Suppressor macrophage (primary cell): ENCODE results near the gene FAM181B.

Experiments used
- DNase-seq, 4 experiments: peaks; one replicate each; pipeline ENCODE4 v3.0.0-alpha.2; 2020 to 2022
- total RNA-seq, 17 experiments: gene quantifications; one replicate each; lab custom pipeline; 2026; ENCODE audit warnings: mixed read lengths in 6 of 17, inconsistent platforms in 3 of 17; lab: John Stamatoyannopoulos, UW

FAM181B gene, protein sequence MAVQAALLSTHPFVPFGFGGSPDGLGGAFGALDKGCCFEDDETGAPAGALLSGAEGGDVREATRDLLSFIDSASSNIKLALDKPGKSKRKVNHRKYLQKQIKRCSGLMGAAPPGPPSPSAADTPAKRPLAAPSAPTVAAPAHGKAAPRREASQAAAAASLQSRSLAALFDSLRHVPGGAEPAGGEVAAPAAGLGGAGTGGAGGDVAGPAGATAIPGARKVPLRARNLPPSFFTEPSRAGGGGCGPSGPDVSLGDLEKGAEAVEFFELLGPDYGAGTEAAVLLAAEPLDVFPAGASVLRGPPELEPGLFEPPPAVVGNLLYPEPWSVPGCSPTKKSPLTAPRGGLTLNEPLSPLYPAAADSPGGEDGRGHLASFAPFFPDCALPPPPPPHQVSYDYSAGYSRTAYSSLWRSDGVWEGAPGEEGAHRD
- total RNA-seq, result 0 to 2.5 (median 0) reads per million in 17 experiments

DNA sequence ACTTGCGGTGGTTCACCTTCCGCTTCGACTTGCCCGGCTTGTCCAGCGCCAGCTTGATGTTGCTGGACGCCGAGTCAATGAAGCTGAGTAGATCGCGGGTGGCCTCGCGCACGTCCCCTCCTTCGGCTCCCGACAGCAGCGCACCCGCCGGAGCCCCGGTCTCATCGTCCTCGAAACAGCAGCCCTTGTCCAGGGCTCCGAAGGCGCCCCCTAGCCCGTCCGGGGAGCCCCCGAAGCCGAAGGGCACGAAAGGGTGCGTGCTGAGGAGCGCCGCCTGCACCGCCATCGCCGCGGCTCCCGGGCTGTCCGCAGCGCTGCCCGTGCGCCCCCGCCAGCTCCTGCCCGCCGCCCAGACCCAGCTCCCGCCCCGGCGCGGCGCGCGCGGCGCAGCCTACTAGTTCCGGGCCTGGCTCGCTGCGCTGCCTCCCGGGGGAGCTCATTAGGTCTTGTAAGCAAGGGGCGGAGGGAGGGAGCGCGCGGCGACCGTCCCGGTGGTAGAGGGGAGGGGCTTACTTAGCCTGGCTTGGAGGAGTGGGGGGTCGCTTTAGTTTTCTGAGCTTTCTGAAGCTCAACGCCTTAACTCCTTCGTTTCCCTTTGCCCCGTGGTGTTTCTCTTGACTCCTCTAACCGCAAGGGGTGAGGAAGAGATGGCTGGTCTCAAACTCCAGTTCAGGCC is at the start of gene FAM181B:
Gene FAM181B (minus strand): TSS at position 421 of the 676 bp plus-strand sequence. CDS start 135 bp downstream, at position 286.
- DNase-seq, result peak in 3 of 4 experiments; percentile 9 to 65 (median 35)

DNA sequence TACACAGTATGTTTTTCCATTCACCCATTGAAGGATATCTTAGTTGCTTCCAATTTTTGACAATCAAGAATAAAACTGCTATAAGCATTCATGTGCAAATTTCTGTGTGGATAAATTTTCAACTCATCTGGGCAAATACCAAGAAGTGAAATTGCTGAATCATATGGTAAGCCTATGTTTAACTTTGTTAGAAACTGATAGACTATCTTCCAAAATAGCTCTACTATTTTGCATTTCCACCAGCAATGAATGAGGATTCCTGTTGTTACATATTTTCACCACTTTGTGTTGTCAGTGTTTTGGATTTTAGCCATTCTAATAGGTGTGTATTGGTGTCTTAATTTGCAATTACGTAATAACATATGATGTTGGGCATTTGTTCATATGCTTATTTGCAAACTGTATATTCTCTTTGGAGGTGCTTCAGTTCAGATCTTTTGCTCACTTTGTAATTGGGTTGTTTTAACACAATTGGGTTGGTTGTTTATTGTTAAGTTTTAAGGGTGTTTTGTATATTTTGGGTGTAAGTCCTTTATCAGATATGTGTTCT is 49.2 kb upstream of the FAM181B start:
- no peak for DNase-seq

DNA sequence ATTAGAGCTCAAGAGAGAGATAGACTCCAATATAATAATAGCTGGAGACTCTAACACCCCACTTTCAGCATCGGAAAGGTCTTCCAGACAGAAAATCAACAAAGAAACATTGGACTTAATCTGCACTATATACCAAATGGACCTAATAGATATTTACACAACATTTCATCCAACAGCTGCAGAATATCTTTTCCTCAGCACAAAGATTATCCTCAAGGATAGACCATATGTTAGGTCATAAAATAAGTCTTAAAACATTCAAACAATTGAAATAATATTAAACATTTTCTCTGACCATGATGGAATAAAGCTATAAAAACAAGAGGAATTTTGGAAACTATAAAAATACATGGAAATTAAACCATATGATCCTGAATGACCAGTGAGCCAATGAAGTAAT is 45.1 kb upstream of the FAM181B start:
- DNase-seq, result no peak

DNA sequence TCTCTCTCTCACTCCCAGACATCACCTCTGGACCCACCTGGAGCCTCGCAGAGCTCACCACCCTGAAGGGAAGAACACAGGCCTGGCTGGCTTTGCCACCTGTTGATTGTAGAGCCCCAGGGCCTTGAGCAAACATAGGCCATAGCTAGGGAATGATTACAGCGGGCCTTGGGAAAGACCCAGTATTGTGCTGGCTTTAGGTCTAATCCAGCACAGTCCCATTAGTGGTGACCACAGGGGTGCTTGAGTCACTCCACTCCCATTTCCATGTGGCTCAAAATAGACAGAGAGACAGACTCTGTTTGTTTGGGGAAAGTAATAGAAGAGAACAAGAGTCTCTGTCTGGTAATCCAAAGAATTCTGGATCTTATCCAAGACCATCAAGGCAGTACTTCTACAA is 42.7 kb upstream of the FAM181B start:
- DNase-seq, result no peak

DNA sequence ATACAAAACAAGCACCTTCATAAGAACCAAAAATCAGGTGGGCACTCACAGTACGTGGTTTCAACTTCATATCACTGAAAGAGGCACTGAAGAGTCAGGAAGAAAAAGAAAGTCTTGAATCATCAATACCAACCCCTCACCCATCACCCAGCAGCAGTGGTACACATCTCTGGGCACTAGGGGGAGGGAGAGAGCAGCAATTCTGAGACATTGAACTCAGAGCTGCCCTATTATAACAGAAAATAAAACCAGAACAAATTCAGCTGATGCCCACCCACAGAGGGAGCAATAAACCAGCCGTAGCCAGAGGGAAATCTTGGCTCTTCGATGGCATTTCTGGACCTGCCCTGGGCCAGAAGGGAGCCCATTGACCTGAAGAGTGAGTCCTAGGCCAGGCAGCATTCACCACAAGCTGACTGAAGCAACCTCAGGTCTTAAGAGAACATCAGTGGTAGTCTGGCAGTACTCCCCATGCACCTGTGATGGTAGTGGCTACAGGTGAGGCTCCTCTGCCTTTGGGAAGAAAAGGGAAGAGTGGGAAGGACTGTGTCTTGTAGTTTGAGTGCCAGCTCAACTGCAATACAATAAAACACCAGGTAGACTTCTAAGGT is 42.2 kb upstream of the FAM181B start:
- DNase-seq, result peak; percentile 53 to 69 (median 65)

DNA sequence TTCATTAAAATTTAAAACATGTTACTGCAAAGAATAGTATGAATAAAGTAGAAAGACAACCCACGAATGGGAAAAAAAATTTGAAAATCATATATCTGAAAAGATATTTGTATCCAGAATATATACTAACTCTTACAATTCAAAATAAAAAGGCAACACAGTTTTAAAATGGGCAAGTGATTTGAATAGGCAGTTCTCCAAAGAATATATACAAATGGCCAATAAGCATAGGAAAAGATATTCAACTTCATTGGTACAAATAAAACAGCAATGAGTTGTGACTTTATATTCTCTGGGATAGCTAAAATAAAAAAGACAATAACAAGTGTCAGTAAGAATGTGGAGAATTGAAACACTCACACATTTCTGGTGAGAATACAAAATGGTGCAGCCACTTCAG is 41.6 kb upstream of the FAM181B start:
- DNase-seq, result no peak

DNA sequence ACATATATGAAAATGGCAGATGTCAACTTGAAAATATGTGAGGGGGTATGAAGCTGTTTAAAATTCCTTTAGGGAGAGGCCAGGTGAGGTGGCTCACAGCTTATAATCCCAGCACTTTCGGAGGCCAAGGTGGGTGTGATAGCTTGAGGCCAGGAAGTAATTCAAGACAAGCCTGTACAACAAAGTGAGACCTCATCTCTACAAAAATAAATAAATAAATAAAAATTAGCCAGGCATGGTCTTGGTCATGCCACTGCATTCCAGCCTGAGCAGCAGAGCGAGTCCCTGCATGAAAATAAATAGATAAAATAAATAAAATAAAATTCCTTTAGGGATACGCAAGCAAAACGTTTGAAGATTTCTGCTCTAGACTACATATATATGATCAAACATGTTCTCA is 38.1 kb upstream of the FAM181B start:
- DNase-seq, result no peak

DNA sequence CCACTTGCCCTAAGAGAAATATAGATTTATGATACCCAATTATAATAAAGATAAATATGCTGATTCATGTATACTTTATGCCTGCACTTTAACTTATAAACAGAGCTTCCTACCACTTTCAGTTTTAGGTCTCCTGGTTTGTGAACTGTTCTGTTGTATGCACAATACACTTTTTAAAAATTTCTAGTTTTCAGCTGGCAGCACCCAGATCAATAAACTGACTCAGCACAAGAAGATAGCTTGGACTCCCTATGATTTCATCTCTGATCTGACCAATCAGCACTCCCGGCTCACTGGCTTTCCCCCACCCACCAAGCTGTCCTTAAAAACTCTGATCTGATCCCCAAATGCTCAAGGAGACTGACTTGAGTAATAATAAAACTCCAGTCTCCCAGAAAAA is 33.5 kb upstream of the FAM181B start:
- DNase-seq, result no peak

DNA sequence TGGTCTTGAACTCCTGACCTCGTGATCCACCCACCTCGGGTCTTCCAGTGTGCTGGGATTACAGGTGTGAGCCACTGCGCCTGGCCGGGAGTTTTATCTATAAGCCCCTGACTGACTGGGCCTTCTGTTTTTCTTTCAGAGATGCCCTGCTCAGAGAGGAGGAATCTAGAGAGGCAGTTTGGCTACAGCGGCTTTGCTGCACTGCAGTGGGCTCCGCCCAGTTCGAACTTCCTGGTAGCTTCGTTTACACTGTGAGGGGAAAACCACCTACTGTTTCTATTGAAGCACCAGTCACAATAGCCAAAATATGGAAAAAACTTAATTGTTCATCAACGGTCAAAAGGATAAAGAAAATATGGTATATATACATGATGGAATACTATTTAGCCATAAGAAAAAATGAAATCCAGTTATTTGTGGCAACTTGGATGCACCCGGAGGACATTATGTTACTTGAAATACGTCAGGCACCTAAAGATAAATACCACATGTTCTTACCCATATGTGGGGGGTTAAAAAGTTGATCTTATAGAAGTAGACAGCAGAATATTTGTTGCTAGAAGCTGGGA is 31.9 kb upstream of the FAM181B start:
- no peak for DNase-seq

DNA sequence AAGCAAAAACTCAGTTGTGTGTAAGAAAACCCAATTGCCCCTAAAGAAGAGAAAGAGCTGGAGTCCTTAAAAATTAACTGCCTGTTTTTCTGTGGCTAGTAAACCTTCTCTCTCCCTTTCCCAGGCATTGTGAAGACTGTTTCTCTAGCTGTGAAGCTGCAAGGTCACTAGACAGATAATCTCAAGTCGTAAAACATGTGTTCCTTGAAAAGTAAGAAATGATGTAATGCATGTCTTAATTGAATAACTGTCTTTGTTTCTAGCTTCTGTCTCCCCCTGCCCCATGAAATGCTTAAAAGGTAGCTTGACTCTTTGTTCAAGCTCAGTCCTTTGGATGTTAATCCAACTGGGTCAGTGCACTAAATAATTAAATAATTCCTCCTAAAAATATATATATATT is 29.5 kb upstream of the FAM181B start:
- DNase-seq, result no peak

DNA sequence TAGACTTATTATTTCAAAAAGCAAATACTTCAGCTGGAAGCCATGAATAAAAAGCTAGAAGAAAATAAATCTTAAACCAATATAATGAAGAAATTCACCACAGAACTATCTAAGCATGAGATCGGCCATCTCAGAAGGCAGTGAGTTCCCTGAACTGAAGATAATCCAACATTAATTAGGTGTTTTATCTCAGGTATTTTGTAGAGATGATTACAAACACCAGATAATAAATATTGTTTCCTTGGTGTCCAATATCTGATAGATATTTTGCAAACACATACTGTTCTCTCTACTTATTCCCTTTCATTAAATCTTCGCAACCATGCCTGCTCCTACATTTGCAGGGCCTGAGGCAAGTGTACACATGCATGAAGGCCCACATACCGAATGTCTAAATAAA is 26.0 kb upstream of the FAM181B start:
- no peak for DNase-seq

DNA sequence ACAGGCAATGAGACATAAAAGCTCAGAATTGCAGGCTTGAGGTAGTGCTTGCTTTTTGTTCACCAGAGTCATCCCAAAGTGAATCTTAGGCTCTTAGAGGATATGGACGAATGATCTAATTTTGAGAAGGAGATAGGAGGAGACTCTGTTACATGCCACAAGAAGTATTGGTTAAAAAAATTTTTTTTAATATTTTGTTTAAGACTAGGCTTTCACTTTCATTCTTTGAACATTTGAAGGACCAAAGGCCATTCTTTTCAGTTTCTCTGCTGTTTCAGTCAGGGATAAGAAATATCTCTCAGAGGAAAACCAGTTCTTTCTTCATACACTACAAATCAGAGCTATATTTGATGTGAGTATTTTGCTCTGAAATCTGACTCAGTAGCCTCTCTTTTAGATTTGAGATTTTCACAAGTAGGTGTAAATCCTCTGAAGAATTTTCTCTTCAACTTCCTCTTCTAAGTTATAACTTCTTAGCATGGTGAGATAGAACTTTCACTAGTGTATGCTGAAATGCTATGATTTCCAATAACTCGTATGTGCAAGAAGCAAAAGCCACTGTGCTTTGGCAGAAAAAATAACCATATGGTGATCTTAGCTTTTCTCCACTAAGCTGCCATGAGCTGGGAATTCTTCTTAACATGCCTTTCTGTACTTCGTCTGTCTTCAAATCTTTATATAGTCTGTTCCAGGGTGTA is 24.1 kb upstream of the FAM181B start:
- DNase-seq, result no peak

DNA sequence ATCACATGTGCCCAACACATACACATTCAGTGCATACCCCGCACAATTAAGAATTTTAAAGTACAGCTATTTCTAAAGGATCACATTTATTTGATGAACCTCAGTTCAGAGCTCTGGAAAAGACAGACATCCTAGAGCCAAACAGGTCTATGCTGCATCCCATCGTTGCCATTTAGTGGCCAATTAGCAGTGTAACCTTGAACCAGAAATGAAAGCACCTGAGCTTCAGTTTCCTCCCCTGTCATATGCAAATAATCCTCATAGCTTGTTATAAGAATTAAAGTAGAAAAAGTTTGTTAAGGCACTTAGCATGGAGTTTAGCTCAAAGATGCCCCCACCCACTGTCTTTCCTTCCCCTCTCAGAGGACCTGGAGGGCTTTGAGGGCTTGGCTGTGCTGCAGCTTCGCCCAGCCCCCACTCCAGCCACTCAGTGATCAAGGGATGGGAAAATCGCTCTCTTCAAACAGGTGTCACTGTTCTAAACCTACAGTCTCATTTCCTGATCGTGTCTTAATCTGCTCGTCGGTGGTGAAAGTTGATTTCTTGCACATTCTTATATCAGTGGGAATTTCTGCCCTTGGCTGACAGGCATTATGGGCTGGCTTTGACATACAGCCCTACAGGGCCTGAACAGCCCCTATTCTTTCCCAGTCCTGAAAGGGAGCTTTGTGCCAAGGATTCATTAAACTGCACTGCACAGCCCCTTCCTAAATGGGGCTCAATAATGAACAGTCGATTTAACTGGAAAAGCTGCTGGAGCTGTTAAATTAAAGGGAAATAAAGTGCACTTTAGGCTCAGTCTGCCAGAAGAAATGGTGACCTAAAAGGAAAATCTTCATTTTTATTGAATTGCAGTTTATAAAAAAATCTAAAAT is 23.3 kb upstream of the FAM181B start:
- no peak for DNase-seq

DNA sequence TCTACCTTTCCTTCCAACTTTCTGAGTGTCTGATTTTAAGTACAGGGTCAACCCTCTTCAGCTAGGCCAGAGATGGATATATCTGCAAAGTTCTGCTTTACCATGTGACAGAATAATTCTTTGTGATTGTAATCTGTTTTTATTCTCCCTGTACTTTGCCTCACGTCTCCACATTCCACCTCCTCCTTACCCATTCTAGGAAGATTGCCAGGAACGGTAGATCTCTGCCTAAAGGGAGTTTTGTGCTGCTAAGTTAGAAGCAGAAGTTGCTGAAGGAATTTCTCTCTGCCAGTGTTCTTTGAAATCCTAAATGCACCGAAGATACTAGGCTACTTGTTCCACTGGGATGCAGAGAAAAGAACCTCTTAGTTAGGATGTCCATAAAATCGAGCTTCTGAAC is 20.7 kb upstream of the FAM181B start:
- DNase-seq, result no peak

DNA sequence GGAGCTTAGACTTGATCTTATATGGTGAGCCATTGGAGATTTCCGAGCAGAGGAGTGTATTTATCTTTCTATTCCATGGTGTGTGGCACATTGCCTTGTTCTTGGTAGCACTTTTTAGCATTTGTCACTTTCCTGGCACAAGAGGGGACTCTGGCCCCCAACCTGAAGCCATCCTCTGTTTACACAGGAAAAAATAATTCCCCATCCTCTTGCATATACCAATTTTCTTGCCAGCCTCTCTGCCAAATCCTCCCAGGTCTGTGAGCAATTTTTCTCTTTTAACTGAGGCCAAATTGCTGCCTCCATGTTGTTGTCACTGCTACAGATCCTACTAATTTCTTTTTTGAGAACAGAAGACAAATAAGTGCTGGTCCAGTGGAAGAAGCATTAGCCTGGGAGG is 20.3 kb upstream of the FAM181B start:
- DNase-seq, result no peak

DNA sequence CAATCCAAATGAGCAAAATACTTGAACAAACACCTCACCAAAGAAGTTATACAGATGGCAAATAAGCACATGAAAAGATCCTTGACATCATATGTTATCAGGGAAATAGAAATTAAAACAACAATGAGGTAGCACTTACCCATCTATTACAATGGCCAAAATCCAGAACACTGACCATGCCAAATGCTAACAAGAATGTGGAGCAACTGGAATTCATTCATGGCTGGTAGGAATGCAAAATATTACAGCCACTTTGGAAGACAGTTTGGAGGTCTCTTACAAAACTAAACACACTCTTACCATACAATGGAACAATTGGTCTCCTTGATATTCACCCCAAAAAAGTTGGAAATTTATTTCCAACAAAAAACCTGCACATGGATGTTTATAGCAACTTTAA is 19.1 kb upstream of the FAM181B start:
- no peak for DNase-seq

DNA sequence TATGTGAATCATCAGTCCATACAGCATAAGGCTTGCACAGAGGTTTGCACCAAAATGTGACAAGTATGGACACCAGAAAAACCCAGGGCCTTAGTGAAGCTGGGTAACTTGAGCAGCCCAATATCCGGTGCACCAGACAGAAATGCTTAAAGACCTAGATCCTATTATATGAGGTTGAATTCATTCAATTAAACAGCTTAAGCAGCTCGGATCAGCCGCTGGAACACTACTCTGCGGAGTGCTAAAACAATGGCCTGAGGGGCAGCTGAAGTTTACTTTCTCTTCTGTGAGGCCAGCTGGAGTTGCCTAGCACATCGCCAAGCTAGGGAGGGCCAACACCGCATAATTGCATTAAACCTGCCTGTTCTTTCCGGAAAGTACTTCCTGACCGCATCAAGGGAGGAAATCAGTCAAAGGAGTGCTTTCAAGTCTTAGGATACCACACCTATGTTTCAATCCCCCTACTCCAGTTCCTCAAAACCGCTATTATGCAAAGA is 17.0 kb upstream of the FAM181B start:
- DNase-seq, result no peak

DNA sequence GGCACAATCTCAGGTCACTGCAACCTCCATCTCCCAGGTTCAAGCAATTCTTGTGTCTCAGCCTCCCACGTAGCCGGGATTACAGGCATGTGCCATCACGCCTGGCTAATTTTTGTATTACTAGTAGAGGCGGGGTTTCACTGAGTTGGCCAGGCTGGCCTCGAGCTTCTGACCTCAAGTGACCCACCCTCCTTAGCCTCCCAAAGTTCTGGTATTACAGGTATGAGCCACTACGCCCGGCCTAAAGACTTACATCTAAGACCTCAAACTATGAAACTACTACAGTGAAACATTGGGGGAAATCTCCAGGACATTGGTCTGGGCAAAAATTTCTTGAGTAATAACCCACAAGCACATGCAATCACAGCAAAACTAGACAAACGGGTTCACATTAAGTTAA is 13.8 kb upstream of the FAM181B start:
- DNase-seq, result no peak

DNA sequence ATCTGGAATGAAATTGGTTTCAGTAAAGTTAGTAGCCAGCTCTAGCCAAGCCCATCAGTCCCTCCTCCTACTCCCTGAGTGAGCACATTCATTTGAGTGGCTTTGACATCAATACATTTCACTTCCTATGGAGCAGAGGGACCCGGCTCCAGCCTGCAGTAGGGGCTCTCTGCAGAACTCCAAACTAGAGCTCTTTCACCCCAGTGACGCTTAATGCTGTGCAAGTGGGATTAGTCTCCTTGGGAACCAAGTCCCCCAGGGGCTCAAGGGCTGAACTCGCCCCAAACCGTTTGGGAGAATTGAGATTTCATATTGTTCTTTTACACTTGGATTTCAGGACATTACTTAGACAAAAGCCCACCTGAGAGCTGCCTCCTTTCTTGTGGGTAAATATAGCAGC is 4.4 kb upstream of the FAM181B start:
- DNase-seq, result no peak

DNA sequence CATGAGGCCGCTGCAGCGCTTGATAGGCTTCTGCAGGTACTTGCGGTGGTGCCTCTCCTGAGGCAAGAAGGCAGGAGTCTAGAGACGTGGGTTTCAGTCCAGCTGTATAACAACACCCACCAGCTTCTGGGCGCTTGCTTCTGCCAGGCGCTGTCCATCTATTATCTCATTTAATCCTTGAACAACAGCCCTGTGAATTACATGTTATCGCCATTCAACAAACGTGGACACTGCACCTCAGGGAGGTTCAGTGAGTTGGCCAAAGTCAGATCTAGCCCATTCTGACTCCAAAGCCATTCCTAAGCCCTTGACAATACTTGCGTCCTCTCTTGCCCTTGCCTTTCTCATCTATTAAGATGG is 436 bp upstream of the FAM181B start:
- no peak for DNase-seq
